Activated CD4-positive, alpha-beta T cell treated with anti-CD3 and anti-CD28 coated beads, Interleukin-2, Interleukin-6, amounts not matched to agents 100 ng/mL and 50 ng/mL, durations not matched to agents 16 hours and 8 hours (primary cell): ENCODE data around the gene TMCC3.
"Not testable (repeated sequence)": the region's sequence is repeated elsewhere in the genome, so short reads cannot be mapped to it uniquely, and the experiment has no call there.

ENCODE experiments used
- DNase-seq: peaks from one replicate; pipeline ENCODE4 v3.0.0-alpha.2; 2020

Gene TMCC3, protein sequence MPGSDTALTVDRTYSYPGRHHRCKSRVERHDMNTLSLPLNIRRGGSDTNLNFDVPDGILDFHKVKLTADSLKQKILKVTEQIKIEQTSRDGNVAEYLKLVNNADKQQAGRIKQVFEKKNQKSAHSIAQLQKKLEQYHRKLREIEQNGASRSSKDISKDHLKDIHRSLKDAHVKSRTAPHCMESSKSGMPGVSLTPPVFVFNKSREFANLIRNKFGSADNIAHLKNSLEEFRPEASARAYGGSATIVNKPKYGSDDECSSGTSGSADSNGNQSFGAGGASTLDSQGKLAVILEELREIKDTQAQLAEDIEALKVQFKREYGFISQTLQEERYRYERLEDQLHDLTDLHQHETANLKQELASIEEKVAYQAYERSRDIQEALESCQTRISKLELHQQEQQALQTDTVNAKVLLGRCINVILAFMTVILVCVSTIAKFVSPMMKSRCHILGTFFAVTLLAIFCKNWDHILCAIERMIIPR

DNA sequence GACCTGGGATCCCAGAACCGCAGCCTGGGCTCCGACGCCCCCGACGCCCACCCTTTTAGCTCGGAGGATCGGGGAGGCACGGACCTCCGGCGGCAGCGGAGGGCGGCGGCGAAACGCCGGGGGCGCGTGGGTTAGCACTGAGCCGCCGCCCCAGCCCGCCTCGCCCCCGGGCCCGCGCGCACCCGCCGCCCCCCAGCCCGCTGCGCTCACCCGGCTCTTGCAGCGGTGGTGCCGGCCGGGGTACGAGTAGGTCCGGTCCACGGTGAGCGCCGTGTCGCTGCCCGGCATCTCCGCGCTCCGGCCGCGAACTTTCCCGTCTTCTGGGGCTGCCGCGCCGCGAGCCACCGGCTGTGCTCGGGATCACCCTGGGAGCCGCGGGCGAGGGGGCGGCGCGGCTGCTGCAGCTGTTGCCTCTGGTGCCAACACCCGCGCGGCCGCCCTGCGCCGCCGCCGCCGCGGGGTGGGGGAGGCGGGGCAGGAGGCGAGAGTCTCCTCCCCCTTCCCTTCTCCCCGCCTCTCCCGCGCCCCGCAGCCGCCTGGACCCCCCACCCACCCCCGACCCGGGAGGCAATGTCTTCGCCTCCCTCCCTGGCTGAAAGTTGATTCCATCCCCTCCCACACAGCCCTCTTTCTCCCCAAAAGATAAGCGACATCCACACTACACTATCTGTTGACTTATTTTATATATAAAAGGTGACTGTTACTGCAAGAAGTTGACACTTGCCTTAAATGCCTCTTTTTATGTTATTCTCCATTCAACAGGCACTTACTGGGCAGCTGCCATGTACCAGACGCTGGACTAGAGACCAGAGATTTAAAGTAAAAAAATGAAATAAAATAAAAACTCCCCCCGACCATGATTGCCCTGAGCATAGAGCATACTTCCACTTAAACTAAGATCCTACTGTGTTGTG, at the start of gene TMCC3:
TSS of gene TMCC3 (minus strand) at position 415 of the 914 bp plus-strand sequence. CDS start at position 288, 127 bp downstream.
- no peak for DNase-seq

DNA sequence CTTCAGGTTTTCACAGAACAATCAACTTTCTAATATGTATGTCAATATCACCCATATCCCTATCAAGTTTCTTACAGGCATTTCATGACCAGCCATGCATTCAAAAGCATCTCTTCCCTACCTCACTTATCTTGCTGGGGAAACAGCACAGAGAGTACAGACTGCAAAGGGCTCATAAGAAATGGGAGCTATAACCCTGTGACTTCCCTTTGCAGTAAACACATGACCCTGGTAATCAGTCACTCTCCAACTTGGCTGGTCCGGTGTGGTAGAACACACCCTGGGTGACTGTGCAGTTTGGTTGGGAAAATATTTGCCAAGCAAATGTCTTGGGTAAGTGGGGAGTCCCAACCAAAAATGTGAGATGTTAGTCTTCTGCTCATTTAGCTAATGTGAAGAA, 49.4 kb upstream of the TMCC3 start:
- no peak for DNase-seq

DNA sequence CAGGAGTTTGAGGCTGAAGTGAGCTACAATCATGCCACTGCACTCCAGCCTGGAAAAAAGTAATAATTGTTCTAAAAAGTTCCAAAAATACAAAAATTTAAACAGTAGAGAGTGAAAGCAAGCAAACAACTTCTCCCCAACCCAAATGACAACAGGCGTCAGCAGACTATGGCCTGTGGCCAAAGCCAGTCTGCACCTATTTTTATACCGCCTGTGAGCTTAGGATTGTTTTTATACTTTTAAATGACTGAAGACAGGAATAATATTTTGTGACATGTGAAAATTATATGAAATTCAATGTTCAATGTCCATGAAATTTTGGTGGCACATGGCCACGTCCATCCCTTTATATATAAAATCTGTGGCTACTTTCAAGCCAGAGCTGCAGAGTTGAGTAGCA, 48.2 kb upstream of the TMCC3 start:
- no peak for DNase-seq

DNA sequence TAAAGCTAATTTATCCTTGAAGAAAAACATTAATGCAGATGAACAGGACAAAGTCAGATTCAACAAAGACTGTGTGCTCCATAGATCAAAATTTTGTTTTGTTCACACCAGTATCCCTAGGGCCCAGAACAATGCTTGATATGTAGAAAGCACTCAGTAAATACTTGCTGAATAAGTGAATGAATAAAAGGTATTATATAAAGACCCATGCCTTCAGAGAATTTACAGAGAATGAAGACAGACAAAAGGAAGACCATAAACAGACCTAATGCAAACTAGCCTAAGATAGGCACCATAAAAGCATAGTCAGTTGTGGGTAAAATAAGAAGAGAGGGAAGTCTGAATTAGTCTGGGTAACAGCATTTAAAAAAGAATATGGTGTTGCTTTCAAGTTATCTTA, 47.3 kb upstream of the TMCC3 start:
- no peak for DNase-seq

DNA sequence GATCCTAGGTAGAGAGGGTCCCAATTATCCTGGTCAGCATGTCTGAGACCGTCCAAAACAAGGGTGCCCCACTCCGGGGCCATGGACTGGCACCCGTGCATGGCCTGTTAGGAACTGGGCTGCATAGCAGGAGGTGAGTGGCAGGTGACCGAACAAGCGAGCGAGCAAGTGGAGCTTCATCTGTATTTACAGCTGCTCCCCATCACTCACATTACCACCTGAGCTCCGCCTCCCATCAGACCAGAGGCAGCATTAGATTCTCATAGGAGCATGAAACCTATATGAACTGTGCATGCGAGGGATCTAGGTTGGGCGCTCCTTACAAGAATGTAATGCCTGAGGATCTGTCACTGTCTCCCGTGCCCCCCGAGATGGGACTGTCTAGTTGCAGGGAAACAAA, 44.4 kb upstream of the TMCC3 start:
- DNase-seq, result no peak

DNA sequence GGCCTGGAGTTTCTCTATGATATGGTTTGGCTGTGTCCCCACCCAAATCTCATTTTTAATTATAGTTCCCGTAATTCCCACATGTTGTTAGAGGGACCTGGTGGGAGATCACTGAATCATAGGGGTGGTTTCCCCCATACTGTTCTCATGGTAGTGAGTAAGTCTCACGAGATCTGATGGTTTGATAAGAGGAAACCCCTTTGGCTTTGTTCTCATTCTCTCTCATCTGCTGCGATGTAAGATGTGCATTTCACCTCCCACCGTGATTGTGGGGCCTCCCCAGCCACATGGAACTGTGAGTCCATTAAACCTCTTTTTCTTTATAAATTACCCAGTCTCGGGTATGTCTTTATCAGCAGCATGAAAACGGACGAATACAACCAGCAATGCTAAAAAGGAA, 42.5 kb upstream of the TMCC3 start:
- DNase-seq, result not testable (repeated sequence)

DNA sequence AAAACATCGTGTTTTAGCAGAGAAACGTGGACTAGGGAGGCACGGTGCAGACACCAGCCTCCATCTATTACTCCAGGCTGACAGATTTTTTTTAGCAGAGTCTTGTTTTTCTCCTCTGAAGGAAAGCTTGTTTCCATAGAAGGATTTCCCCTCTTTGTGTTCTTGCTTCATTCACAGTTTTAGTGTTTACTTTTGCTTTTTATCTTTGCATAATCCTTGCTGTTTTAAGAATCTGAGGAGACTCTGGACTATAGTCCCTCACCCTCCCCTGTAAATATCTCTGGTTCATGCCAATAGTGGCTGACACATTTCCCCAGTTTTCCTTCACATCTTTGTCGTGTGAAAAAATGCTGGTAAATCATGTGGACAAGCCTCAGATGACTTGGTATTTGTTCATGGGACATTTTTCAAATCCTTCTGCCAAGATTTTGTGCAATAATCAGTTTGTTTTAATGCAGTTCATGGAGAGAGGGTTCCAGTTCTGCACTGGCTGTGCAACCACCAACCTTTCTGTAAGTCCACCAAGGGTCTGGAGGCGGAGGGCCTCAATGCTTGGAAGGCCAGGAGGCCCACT, 39.9 kb upstream of the TMCC3 start:
- DNase-seq, result no peak

DNA sequence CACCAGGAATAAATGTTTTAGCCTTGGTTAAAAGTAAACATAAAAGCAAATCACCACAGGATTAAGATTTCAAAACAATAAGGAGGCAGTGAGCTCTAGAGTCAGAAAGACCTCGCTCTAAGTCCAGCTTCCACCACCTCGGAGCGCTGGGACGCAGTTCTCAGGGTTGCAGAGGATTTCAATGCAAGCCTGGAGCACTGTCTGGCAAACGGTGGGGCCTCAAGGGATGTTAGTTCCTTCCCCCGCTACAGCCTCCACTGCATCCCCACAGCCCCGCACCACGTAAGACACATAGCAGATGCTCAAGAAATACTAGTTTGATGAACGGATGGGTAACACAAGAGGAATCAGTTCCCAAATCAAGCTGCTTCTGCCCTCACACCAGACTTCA, 39.3 kb upstream of the TMCC3 start:
- DNase-seq, result no peak

DNA sequence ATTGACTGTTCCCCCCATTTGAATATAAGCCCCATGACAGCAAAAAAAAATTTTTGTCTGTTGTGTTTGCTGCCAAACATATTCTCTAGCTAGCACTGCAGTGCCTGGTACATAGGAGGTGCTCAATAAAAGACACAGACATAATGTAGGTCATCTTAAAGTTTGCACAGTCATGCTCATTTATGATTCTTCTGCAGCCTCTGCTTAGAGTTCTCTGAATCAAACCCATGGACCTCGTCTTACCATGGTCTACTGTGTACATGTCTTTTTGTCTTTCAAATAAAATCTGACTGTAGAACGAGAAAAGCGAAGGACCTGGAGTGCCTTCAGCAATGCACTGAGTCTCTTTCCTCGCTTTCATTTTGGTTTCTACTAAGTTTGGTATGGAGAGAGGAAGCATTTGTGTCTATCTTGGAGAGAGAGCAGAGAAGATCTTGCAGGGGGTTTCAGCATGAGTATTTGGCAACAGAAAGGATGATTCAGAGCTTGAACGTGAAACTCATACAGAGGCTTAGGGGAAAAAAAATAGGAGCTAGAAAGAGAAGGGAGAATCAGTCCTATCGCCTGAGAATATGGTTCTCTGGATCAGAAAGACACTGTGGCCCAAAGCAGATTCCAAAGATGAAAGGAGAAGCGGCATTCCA, 38.8 kb upstream of the TMCC3 start:
- peak; percentile 39 for DNase-seq

DNA sequence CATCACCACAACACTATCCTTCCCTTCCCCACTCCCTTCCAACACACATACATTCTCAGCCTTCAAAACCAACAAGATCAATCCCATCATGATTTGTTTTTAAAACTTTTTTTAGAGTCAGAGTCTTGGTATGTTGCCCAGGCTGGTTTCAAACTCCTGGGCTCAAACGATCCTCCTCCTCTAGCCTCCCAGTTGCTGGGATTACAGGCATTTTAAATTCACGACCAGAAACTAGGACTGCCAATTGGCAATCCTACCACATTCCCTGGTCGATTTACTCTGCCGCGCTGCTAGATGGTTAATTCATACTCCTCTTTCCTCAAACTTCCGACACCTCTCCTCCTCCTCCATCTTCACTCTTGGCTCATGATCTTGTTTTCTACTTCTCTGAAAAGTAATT, 37.5 kb upstream of the TMCC3 start:
- DNase-seq, result no peak

DNA sequence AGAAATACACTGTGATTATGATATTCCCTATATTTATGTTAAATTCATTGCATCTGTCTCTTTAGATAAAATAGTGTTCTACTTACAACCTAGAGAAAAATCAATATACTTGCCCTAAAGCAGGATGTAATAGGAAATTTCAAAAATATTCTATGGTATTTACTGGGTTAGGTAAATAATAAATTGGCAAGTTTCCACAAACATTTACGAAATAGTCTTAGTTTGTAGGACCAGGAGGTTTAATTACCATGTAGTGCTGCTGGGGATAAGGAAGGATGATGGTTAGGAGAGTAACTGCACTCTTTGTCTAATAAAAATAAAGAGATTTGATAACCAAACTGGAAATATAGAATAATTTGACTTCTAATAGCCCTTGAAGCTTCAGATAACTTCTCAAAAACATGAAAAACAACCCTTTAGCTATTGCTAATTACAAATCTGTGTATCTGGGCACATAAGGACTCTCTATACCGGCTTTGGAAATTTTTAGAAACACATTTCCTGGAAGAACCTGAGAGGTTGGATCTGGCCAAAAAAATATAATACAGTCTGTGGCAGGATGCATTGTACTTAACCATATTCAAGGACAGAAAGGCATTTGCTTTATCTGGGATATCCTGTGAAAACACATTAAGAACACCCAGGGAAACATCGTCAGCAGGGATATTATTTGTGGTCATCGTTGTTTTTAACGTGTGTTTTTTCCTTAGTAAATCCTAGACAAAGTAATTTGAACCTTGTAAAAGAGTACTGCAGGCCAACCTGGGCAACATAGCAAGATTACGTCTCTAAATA, 36.7 kb upstream of the TMCC3 start:
- DNase-seq, result no peak

DNA sequence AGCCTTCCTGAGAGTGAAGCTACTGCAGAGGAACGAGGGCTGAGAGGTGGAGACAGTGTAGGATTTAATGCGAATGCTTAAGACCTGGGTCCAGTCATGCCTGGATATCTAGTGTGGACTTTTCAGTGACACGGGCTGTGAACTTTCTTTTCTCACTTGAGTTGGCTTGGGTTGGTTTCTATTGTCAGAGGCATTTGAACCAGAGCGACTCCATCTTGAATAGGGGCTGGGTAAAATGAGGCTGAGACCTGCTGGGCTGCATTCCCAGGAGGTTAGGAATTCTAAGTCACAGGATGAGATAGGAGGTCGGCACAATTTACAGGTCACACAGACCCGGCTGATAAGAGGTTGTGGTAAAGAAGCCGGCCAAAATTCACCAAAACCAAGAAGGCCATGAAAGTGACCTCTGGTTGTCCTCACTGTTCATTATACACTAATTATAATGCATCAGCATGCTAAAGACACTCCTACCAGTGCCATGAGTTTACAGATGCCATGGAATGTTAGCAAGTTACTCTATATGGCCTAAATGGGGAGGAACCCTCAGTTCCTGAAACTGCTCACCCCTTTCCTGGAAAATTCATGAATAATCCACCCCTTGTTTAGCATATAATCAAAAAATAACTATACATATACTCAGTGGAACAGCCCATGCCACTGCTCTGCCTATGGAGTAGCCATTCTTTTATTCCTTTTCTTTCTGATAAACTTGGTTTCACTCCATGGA, 34.2 kb upstream of the TMCC3 start:
- DNase-seq, result no peak

DNA sequence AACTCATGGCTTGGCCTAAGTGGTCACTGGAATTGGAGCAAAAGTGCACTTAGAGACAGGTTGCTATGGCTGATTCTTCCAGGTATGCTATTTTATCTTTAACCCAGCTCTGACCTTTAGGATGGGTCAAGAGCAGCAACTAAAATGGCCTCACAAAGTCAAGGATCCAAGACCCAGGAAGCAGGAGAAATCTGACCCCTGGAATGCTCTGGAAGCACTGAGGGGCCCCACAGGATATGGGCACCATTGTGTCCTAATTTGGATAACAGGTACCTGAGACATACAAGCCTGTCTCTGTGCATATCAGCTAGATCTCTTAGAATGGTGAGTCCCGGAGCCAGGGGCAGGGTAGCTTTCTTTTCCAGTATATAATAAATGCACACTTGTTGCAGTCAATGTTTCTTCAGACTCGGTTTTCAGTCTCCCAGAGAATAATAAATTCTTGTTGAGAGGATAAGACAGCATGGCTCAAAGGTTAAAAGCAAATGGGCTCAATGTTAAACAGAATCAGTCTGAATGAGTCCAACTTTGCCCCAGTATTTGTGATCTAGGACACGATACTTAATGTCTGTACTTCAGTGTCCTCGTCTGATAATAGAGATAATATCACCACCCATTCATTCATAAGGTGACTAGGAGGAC, 29.3 kb upstream of the TMCC3 start:
- DNase-seq, result no peak

DNA sequence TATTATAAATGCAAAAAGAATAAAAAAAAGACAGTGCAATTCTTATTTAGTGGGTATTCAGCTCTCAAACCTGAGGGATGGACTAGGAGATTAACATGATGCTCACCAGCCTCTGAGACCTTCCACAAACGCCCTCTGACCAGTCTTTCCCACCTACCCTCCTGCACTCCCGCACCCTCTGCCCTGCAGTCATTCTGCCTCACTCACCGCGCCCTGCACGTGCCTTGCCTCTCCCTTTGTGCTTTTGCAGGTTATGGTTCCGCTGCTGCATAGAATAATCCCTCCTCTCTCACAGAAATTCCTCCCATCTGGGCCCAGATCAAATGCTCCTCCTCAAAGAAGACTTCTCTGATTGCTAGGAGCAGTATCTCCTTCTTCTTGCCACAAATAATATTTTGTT, 28.5 kb upstream of the TMCC3 start:
- no peak for DNase-seq

DNA sequence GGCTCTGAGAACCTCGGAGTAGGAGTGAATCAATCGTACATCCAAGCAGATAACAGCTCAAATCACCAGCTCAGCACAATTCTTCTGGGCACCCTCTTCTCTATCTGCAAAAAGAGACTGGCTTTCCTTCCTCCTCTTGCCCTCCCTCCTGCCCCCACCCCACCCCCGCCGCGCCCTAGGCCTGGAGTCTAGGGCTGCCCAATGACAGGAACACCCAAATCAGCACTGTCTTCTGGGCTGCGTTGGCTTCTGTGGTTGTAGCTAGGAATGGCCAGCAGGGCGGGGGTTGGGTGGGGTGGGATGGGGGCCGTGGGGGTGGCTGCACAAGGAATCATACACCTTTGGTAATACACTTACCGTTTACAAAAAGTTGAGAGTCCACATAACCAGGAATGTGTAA, 28.0 kb upstream of the TMCC3 start:
- DNase-seq, result no peak

DNA sequence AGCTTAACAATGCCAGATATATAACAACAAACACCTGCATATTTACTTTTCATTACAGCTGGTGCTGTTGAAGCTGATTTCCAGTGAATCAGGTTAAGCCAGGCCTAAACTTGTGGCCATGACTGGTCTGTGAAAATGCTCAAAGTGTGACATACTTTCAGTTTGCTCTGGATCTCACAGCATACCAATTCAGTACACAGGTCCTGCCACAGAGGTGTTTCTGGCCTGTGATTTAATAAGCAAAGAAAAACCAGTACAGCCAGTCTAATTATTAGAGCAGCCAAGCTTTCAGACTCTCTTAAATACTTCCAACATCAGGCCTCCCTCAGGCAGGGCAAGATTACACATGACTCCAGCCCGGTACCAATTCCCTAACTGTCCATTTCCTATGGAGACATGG, 27.4 kb upstream of the TMCC3 start:
- no peak for DNase-seq

DNA sequence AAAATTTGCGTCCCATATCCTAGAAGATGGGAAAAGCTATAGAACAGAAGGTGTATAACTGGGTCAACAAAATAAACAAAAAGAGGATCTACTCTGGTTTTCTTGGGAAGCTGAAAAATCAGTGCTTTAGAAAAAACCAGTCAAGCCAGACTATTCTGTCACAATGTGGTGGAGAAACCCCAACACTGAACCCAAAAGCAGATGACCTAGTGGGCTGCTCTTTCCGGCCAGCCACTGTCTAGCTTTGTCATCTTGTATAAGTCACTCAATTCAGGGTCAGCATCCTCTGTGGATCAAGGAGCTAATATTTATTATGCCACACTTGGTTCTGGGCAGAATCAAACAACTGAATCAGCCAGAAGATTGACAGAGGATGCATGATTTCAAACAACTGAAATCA, 26.6 kb upstream of the TMCC3 start:
- DNase-seq, result no peak

DNA sequence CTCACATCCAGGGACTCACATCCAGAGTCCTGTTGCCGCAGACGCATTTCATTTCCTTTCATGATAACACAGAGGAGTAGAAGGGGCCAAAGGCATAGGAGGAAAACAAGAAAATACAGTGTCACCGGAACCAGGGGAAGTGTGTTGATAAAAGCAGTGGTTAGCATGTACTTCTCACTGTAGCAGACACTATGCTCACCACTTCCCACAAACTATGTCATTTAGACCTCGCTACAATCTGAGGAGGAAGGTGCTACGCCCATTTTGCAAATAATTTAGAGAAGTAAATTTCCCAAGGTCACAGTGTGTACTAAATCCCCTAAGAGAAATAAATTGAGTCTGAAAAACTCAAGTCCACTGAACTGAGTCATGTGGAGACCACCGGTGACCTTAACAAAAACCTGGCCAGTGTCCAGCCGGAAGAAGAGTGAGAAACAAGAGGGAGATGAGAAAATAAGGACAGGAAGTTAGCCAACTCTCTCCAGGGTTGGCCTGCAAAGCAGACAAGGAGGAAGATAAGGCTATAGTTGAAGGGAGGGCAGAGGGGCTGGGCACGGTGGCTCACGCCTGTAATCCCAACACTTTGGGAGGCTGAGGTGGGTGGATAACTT, 25.8 kb upstream of the TMCC3 start:
- peak; percentile 16 for DNase-seq

DNA sequence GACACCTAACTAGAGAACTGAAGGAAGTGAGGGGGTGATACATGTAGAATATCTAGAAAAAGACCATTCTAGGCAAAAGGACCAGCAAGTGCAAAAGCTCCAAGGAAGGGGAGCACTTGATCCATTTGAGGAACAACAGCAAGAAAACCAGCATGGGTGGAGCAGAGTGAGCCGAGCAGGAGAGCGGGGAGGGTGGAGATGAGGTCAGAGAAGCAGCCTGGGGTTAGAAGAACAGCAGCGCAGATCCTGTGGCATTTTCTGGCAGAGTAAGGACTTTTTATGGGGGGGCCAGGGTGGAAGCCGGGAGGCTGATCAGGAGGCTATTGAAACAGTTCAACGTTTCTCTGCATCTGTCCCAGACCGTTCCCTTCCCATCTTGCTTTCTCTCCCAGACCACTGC, 24.5 kb upstream of the TMCC3 start:
- no peak for DNase-seq

DNA sequence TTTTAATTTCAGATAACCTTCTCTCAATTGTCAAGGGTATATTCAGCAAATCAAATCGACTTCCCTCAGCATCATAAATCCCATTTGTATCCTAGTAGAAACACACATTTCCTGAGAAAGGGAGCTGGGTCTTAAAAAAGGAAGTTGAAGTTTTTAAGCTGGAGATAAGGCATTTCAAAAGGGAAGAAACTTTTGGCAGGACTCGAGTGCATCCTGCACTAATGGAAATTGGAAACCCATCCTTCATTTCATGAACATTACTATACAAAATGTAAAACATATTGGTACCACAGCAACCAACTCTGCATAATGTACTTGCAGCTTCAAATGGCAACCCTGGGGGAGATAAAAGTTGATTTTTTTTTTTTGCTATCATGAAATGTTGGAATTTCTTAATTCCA, 23.7 kb upstream of the TMCC3 start:
- DNase-seq, result no peak

DNA sequence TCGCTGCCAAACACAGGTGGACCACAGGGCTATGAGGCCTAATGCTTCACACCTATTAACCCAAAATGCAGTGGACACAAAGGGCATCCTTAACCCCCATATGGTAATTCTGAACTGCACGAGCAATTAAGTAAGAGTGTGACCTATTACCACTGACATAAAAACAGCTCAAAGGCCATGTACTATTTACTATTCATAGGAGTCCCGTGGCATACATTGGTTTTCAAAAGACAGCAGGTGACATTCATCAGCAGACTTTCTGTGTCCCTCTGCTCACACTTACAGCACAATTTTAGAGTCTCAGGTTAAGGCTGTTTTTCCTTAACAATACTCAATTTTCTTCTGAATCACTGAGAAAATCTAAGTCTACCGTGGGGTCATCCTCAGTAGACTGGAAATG, 23.1 kb upstream of the TMCC3 start:
- no peak for DNase-seq
